HCT116 (cell line): ENCODE measurements around the gene NHSL1. TPM values are rescaled to one million over a fixed set of nuclear protein-coding genes. Genes with fewer than 3 reads are reported as not detected.

Experiments
- ATAC-seq: fragments of 200-7000 bp; cut with Tn5 transposase; 2 replicates; pipeline ENCODE4 v1.9.1; 2020; ENCODE audit warnings: mild to moderate bottlenecking, moderate library complexity
- BruUV-seq: library from RNA; stranded (reverse); fragments of 400-500 nt; replicated peaks from 2 replicates; lab custom pipeline; 2021; lab: Mats Ljungman, UMichigan
- CTCF ChIA-PET: fragments of 300-600 bp; sonication (Branson Sonifier 250); formaldehyde crosslinking; loops from one replicate; lab custom pipeline; 2021; ENCODE audit warnings: antibody characterized with exemption; lab: Charles Lee
- POLR2A ChIA-PET: fragments of 300-600, 350-600 bp; sonication (Branson Sonifier 250); formaldehyde crosslinking; loops from one replicate; lab custom pipeline; 2021; ENCODE audit warnings: antibody characterized with exemption; lab: Charles Lee
- RAD21 ChIA-PET, 2 experiments: fragments of 300-600 bp; sonication (Branson Sonifier 250); formaldehyde crosslinking; loops; one replicate each; lab custom pipeline; 2023; ENCODE audit warnings: low total read pairs in 2 of 2; ENCODE audit not compliant: uncharacterized antibody in 2 of 2, unreplicated experiment in 2 of 2, low non-redundant PET in 1 of 2; lab: Charles Lee
- DNase-seq: peaks from one replicate; pipeline ENCODE4 v3.0.0-alpha.2; 2010; ENCODE audit warnings: low read depth, low spot score
- H2AFZ ChIP-seq: fragments of 200-600 bp; shearing (Covaris generic), sonication (generic); 2 replicates; pipeline ENCODE4 v1.6.1; 2017; ENCODE audit warnings: low read depth, mixed run types, mixed read lengths, antibody characterized with exemption, low read length; ENCODE audit not compliant: poor library complexity, severe bottlenecking
- H3K27ac ChIP-seq: 2 replicates; pipeline ENCODE4 v1.5.1; 2012; ENCODE audit warnings: low read depth, low read length
- H3K27me3 ChIP-seq: fragments of 200-600 bp; sonication (generic); 2 replicates; pipeline ENCODE4 v1.6.1; 2016; ENCODE audit warnings: mixed run types, low read length, mixed read lengths; ENCODE audit not compliant: insufficient read depth
- H3K36me3 ChIP-seq, 2 experiments: fragments of 200-500 bp in 1 of 2; fragments of 200-600 bp in 1 of 2; sonication (Bioruptor generic) in 1 of 2; sonication (generic) in 1 of 2; 2 replicates each; pipeline versions ENCODE4 v1.5.1 to v1.6.1; 2014 to 2016; ENCODE audit warnings: low read length in 2 of 2, inconsistent platforms in 1 of 2, mixed read lengths in 1 of 2, mixed run types in 1 of 2; ENCODE audit not compliant: insufficient read depth in 2 of 2, control insufficient read depth in 1 of 2
- H3K4me1 ChIP-seq, 2 experiments: fragments of 200-600 bp in 1 of 2; sonication (generic) in 1 of 2; 2 replicates each; pipeline versions ENCODE4 v1.5.1 to v1.6.1; 2012 to 2017; ENCODE audit warnings: low read length in 2 of 2, inconsistent platforms in 1 of 2, mild to moderate bottlenecking in 1 of 2, mixed read lengths in 1 of 2, mixed run types in 1 of 2, moderate library complexity in 1 of 2; ENCODE audit not compliant: insufficient read depth in 2 of 2, control insufficient read depth in 1 of 2
- H3K4me2 ChIP-seq: fragments of 200-600 bp; sonication (generic); 2 replicates; pipeline ENCODE4 v1.6.1; 2017; ENCODE audit warnings: mixed run types, low read length, mixed read lengths
- H3K4me3 ChIP-seq, 2 experiments: fragments of 200-600 bp in 1 of 2; sonication (generic) in 1 of 2; replicated peaks in 1 of 2; 2 replicates each; pipeline ENCODE4 v1.5.1; 2011 to 2016; ENCODE audit warnings: low read length in 2 of 2, control low read depth in 1 of 2, low read depth in 1 of 2, mild to moderate bottlenecking in 1 of 2, mixed read lengths in 1 of 2, mixed run types in 1 of 2
- H3K79me2 ChIP-seq: fragments of 200-600 bp; sonication (generic); 2 replicates; pipeline ENCODE4 v1.6.1; 2017; ENCODE audit warnings: mild to moderate bottlenecking, mixed run types, low read length, moderate library complexity, mixed read lengths; ENCODE audit not compliant: insufficient read depth
- H3K9ac ChIP-seq: fragments of 200-600 bp; sonication (generic); 2 replicates; pipeline ENCODE4 v1.6.1; 2016; ENCODE audit warnings: low read length, mixed read lengths
- H3K9me2 ChIP-seq: fragments of 200-600 bp; sonication (generic), shearing (Covaris generic); 2 replicates; pipeline ENCODE4 v1.6.1; 2017; ENCODE audit warnings: mixed run types, mild to moderate bottlenecking, moderate library complexity; ENCODE audit not compliant: insufficient read depth
- H3K9me3 ChIP-seq, 2 experiments: fragments of 200-500 bp in 1 of 2; fragments of 200-600 bp in 1 of 2; sonication (Bioruptor generic) in 1 of 2; sonication (generic) in 1 of 2; 2 replicates each; pipeline ENCODE4 v1.6.1; 2014 to 2017; ENCODE audit warnings: low read length in 2 of 2, mixed read lengths in 2 of 2, inconsistent platforms in 1 of 2, low read depth in 1 of 2, mild to moderate bottlenecking in 1 of 2, mixed run types in 1 of 2, moderate library complexity in 1 of 2; ENCODE audit not compliant: control insufficient read depth in 1 of 2, insufficient read depth in 1 of 2
- H4K20me1 ChIP-seq: fragments of 200-600 bp; sonication (generic), shearing (Covaris generic); 2 replicates; pipeline ENCODE4 v1.6.1; 2017; ENCODE audit warnings: mixed run types, mild to moderate bottlenecking, moderate library complexity; ENCODE audit not compliant: insufficient read depth
- CBX3 ChIP-seq: IDR thresholded peaks from 2 replicates; pipeline ENCODE4 v1.6.1; 2012; ENCODE audit warnings: low read depth
- EGR1 ChIP-seq: IDR thresholded peaks from 2 replicates; pipeline ENCODE4 v1.6.1; 2012; ENCODE audit warnings: low read depth
- EZH2phosphoT487 ChIP-seq: fragments of 200-600 bp; IDR thresholded peaks from 2 replicates; pipeline ENCODE4 v1.6.1; 2018; ENCODE audit warnings: antibody characterized with exemption, borderline replicate concordance
- FOSL1 ChIP-seq: IDR thresholded peaks from 2 replicates; pipeline ENCODE4 v1.6.1; 2012; ENCODE audit warnings: low read depth
- POLR2A ChIP-seq: IDR thresholded peaks from 2 replicates; pipeline ENCODE4 v1.7.0; 2011; ENCODE audit warnings: borderline replicate concordance; ENCODE audit not compliant: insufficient read depth, insufficient read length; ENCODE audit errors: extremely low read depth
- POLR2AphosphoS5 ChIP-seq: IDR thresholded peaks from 2 replicates; pipeline ENCODE4 v1.6.1; 2011; ENCODE audit warnings: mild to moderate bottlenecking, low read depth, low read length, moderate library complexity
- RAD21 ChIP-seq: IDR thresholded peaks from 2 replicates; pipeline ENCODE4 v1.6.1; 2012; ENCODE audit warnings: low read depth, mild to moderate bottlenecking
- TCF7L2 ChIP-seq: IDR thresholded peaks from 2 replicates; pipeline ENCODE4 v1.7.0; 2011; ENCODE audit warnings: borderline replicate concordance, inconsistent platforms; ENCODE audit not compliant: insufficient read depth, insufficient read length; ENCODE audit errors: extremely low read depth
- ZFX ChIP-seq: fragments of 450-650 bp; IDR thresholded peaks from 2 replicates; pipeline ENCODE4 v1.6.1; 2017
- ZNF274 ChIP-seq: fragments of 200-500 bp; sonication (Bioruptor generic); IDR thresholded peaks from 2 replicates; pipeline ENCODE4 v1.6.1; 2014; ENCODE audit warnings: mild to moderate bottlenecking, low read depth, low read length, inconsistent platforms
- intact Hi-C: fragments of 100-400 bp; cut with micrococcal nuclease; formaldehyde crosslinking; loops from 2 replicates; pipeline ENCODE4 v1.10.0; 2022
- total RNA-seq: library from RNA; stranded (reverse); gene quantifications from one replicate; pipeline ENCODE4 v1.2.1, GENCODE V29; 2021; ENCODE audit not compliant: unreplicated experiment
- TF ChIP-seq, protein P1 (sequence below): IDR thresholded peaks from 2 replicates; pipeline ENCODE4 v1.6.1; 2012; ENCODE audit warnings: low read depth
- TF ChIP-seq, protein P2 (sequence below): IDR thresholded peaks from 2 replicates; pipeline ENCODE4 v1.6.1; 2012
- TF ChIP-seq, protein P3 (sequence below): IDR thresholded peaks from 2 replicates; pipeline ENCODE4 v1.6.1; 2012
- TF ChIP-seq, protein P4 (sequence below): IDR thresholded peaks from 2 replicates; pipeline ENCODE4 v1.6.1; 2011; ENCODE audit warnings: mild to moderate bottlenecking, low read length, moderate library complexity; ENCODE audit not compliant: insufficient replicate concordance; ENCODE audit errors: extremely low read depth

NHSL1 gene
- total RNA-seq, 1 experiment from 2014 or later = 15.4 TPM

DNA sequence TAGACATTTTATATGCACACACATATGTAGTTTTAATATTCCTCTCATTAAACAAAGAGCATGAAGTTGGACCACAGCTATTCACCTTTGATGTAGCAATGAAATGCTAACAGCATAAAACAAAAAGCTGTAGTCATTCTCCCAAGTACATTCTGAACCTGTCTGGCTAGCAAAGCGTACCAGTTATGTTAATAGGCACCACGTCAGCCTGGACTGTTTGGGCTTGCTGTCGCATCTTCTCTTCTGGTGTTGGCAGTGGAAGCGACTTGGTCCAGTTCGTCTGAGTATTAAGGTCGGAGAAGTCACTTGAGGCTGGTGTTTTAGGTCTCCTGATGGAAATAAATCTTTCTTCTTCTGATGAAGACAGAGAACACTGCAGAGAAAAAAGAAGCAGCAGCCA is 52.5 kb downstream of the NHSL1 start (continued):
- TF ChIP-seq, protein P1, sequence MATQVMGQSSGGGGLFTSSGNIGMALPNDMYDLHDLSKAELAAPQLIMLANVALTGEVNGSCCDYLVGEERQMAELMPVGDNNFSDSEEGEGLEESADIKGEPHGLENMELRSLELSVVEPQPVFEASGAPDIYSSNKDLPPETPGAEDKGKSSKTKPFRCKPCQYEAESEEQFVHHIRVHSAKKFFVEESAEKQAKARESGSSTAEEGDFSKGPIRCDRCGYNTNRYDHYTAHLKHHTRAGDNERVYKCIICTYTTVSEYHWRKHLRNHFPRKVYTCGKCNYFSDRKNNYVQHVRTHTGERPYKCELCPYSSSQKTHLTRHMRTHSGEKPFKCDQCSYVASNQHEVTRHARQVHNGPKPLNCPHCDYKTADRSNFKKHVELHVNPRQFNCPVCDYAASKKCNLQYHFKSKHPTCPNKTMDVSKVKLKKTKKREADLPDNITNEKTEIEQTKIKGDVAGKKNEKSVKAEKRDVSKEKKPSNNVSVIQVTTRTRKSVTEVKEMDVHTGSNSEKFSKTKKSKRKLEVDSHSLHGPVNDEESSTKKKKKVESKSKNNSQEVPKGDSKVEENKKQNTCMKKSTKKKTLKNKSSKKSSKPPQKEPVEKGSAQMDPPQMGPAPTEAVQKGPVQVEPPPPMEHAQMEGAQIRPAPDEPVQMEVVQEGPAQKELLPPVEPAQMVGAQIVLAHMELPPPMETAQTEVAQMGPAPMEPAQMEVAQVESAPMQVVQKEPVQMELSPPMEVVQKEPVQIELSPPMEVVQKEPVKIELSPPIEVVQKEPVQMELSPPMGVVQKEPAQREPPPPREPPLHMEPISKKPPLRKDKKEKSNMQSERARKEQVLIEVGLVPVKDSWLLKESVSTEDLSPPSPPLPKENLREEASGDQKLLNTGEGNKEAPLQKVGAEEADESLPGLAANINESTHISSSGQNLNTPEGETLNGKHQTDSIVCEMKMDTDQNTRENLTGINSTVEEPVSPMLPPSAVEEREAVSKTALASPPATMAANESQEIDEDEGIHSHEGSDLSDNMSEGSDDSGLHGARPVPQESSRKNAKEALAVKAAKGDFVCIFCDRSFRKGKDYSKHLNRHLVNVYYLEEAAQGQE = no peak

DNA sequence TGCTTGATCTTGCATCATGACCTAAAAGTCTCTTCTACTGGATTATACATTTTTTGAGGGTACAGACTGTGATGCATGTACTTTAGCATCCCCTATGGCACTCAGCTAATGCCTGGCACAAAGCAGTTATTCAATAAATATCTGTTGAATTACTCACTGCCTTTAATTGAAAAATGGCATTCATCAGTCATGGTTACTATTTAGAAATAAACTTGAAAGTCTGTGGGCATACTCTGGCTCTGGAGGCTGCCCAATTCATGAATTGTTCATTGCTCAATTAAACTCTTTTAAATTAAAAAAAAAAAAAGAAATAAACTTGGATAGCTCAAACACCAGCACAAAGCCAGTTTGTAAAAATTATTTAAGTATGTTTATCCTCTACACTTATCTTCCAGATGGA is 55.3 kb downstream of the NHSL1 start:
- BruUV-seq = no TSS peak
- TF ChIP-seq FOSL1 (no peak), EZH2phosphoT487 (no peak), EGR1 (no peak), CBX3 (no peak), POLR2AphosphoS5 (no peak), POLR2A (no peak), ZNF274 (no peak), ZFX (no peak), TCF7L2 (no peak), RAD21 (no peak)
- TF ChIP-seq, protein P2, sequence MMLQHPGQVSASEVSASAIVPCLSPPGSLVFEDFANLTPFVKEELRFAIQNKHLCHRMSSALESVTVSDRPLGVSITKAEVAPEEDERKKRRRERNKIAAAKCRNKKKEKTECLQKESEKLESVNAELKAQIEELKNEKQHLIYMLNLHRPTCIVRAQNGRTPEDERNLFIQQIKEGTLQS = no peak
- TF ChIP-seq, protein P1 = no peak
- TF ChIP-seq, protein P3, sequence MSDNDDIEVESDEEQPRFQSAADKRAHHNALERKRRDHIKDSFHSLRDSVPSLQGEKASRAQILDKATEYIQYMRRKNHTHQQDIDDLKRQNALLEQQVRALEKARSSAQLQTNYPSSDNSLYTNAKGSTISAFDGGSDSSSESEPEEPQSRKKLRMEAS = no peak
- TF ChIP-seq, protein P4, sequence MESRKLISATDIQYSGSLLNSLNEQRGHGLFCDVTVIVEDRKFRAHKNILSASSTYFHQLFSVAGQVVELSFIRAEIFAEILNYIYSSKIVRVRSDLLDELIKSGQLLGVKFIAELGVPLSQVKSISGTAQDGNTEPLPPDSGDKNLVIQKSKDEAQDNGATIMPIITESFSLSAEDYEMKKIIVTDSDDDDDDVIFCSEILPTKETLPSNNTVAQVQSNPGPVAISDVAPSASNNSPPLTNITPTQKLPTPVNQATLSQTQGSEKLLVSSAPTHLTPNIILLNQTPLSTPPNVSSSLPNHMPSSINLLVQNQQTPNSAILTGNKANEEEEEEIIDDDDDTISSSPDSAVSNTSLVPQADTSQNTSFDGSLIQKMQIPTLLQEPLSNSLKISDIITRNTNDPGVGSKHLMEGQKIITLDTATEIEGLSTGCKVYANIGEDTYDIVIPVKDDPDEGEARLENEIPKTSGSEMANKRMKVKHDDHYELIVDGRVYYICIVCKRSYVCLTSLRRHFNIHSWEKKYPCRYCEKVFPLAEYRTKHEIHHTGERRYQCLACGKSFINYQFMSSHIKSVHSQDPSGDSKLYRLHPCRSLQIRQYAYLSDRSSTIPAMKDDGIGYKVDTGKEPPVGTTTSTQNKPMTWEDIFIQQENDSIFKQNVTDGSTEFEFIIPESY = no peak

More for the DNA sequence above, 55.3 kb downstream of the NHSL1 start:
- Histone ChIP-seq H3K4me2 (no peak overlapping the region), H3K79me2 (no peaks in the 10 kb centered on the region), H3K9me3 (no peaks in the 10 kb centered on the region), H2AFZ (no peak overlapping the region), H3K27ac (no peak overlapping the region), H4K20me1 (no peaks in the 10 kb centered on the region), H3K9ac (no peak overlapping the region), H3K9me2 (no peaks in the 10 kb centered on the region), H3K4me1 (peaks cover 0 to 13% of the 10 kb centered on the region in 2 experiments; a peak in 1 of 4 replicates), H3K4me3 (no peak overlapping the region), H3K36me3 (0 out of 4 replicates have a peak, but pooled peaks cover 0 to 2% of the 10 kb centered on the region in 2 experiments), H3K27me3 (no peaks in the 10 kb centered on the region)
- POLR2A ChIA-PET = no interaction called here
- RAD21 ChIA-PET = no interaction called here
- ATAC-seq (peak; percentile 27; the same call in 1 of the 2 replicates), DNase-seq (no peak)
- intact Hi-C loops = no loop called here
- CTCF ChIA-PET = interaction anchor here (0.8 kb wide), 1 partner anchor 12 kb away, joined by 3 read pairs; no protein-coding TSS in a partner anchor
